Endometrial microvascular endothelial cells (primary cell): ENCODE results near the gene MLH3. TPM values are rescaled to one million over a fixed set of nuclear protein-coding genes. Genes with fewer than 3 reads are reported as not detected.

Source experiments
- in situ Hi-C: cut with HindIII; loops from 2 replicates; pipeline ENCODE4 v1.10.0; 2017; ENCODE audit warnings: low sequenced_read_pairs, low pct_unique_long_range_greater_than_20kb; ENCODE audit errors: inconsistent ontology term
- total RNA-seq: library from RNA; depleted of rRNA; stranded (reverse); fragments of >200 nt; gene quantifications from one replicate; pipeline ENCODE4 v1.2.3, GENCODE V29; 2015; ENCODE audit errors: inconsistent ontology term

Gene MLH3
- total RNA-seq, 1 donor from 2014 or later: 13.9 TPM

- in situ Hi-C loops: no loop called here
Measured at GRCh38 chr14:74977901-74978385, 73.3 kb downstream of the MLH3 start.

- in situ Hi-C loops: no loop called here
Measured at GRCh38 chr14:74977164-74977900, 73.9 kb downstream of the MLH3 start.

- in situ Hi-C loops: no loop called here
Measured at GRCh38 chr14:74976264-74977113, 74.8 kb downstream of the MLH3 start.

GRCh38 chr14:74975059-74975810 is 76.0 kb downstream of the MLH3 start:
- in situ Hi-C loops: no loop called here

- in situ Hi-C loops: no loop called here
Measured at GRCh38 chr14:74974364-74975058, 76.8 kb downstream of the MLH3 start.

- in situ Hi-C loops: no loop called here
Measured at GRCh38 chr14:74973905-74974363, 77.3 kb downstream of the MLH3 start.

GRCh38 chr14:74973003-74973653 is 78.1 kb downstream of the MLH3 start:
- in situ Hi-C loops: no loop called here

GRCh38 chr14:74968811-74969210 is 82.5 kb downstream of the MLH3 start:
- in situ Hi-C loops: no loop called here

- in situ Hi-C loops: no loop called here
Measured at GRCh38 chr14:74965486-74966153, 85.6 kb downstream of the MLH3 start.

GRCh38 chr14:74964787-74965485 is 86.3 kb downstream of the MLH3 start:
- in situ Hi-C loops: loop anchor here (5.0 kb wide), 1 partner anchor 112 kb away; no protein-coding TSS in a partner anchor

Other genes starting within 250 kb of the MLH3 start
- gene PROX2, start 175.3 kb downstream of the MLH3 start, total RNA-seq: not detected
- 92.1 TPM for gene DLST, start 169.6 kb downstream of the MLH3 start, total RNA-seq
- gene RPS6KL1, start 128.2 kb downstream of the MLH3 start, total RNA-seq: 25.0 TPM
- 80.7 TPM for gene PGF, start 95.9 kb downstream of the MLH3 start, total RNA-seq
- gene EIF2B2, start 48.5 kb downstream of the MLH3 start, total RNA-seq: 90.6 TPM
- gene ACYP1, start 12.6 kb upstream of the MLH3 start, total RNA-seq: 26.0 TPM
- 1.5 TPM for gene ZC2HC1C, start 18.2 kb upstream of the MLH3 start, total RNA-seq
- gene NEK9, start 75.6 kb upstream of the MLH3 start, total RNA-seq: 12.8 TPM
- gene TMED10, start 125.1 kb upstream of the MLH3 start, total RNA-seq: 325 TPM
- gene FOS, start 227.4 kb upstream of the MLH3 start, total RNA-seq: 16.9 TPM